CD4-positive, alpha-beta T cell treated with Interferon alpha-2 for 1 hour (primary cell): Measurements from ENCODE around the gene JMJD4.
"Not testable (repeated sequence)": the region's sequence is repeated elsewhere in the genome, so short reads cannot be mapped to it uniquely, and the experiment has no call there.

Experiments
- DNase-seq, 2 donors: peaks; one replicate each; pipeline ENCODE4 v3.0.0-alpha.2; 2020 to 2022

The JMJD4 gene

GRCh38 chr1:227731696-227732585, 3.2 kb downstream of the JMJD4 start:
- DNase-seq = no peak

GRCh38 chr1:227731241-227731677, 3.8 kb downstream of the JMJD4 start:
- no peak for DNase-seq

GRCh38 chr1:227730630-227731151, 4.4 kb downstream of the JMJD4 start:
- DNase-seq = no peak

- peak in 1 of 2 donors; percentile 54 for DNase-seq
Measured at GRCh38 chr1:227729881-227730629, 5.0 kb downstream of the JMJD4 start.

- no peak for DNase-seq
Measured at GRCh38 chr1:227729144-227729880, 5.8 kb downstream of the JMJD4 start.

GRCh38 chr1:227728892-227729143, 6.3 kb downstream of the JMJD4 start:
- no peak for DNase-seq

GRCh38 chr1:227728059-227728891, 6.8 kb downstream of the JMJD4 start:
- DNase-seq = peak; percentile 59 to 74

GRCh38 chr1:227726924-227727599, 8.0 kb downstream of the JMJD4 start:
- DNase-seq = no peak

- DNase-seq = no peak
Measured at GRCh38 chr1:227726318-227726717, 8.8 kb downstream of the JMJD4 start.

- no peak for DNase-seq
Measured at GRCh38 chr1:227725046-227725445, 10.1 kb downstream of the JMJD4 start.

- no peak for DNase-seq
Measured at GRCh38 chr1:227723474-227723873, 11.6 kb downstream of the JMJD4 start.

GRCh38 chr1:227718932-227719331, 16.2 kb downstream of the JMJD4 start:
- DNase-seq = no peak

GRCh38 chr1:227712648-227713047, 22.5 kb downstream of the JMJD4 start:
- DNase-seq = no peak

GRCh38 chr1:227710474-227710873, 24.6 kb downstream of the JMJD4 start:
- not testable (repeated sequence) for DNase-seq

GRCh38 chr1:227709451-227709850, 25.7 kb downstream of the JMJD4 start:
- no peak for DNase-seq

GRCh38 chr1:227707846-227708245, 27.3 kb downstream of the JMJD4 start:
- DNase-seq = no peak

- DNase-seq = not testable (repeated sequence)
Measured at GRCh38 chr1:227701631-227702030, 33.5 kb downstream of the JMJD4 start.

- no peak for DNase-seq
Measured at GRCh38 chr1:227697321-227697864, 37.7 kb downstream of the JMJD4 start.

- DNase-seq = no peak
Measured at GRCh38 chr1:227685807-227686206, 49.3 kb downstream of the JMJD4 start.
